PFSK-1 (cell line): ENCODE results near the gene THOP1.

Source experiments
- FOXP2 ChIP-seq: optimal IDR thresholded peaks from 2 replicates; pipeline ENCODE3; 2011; ENCODE audit warnings: borderline replicate concordance, control low read depth, inconsistent platforms; ENCODE audit not compliant: insufficient read depth; ENCODE audit errors: extremely low read length, extremely low read depth
- POLR2AphosphoS5 ChIP-seq: IDR thresholded peaks from 2 replicates; pipeline ENCODE4 v1.6.1; 2012; ENCODE audit warnings: low read depth, mild to moderate bottlenecking, control low read depth, low read length, moderate library complexity
- SIN3A ChIP-seq: IDR thresholded peaks from 2 replicates; pipeline ENCODE4 v1.6.1; 2012; ENCODE audit warnings: mild to moderate bottlenecking, low read length, moderate library complexity, borderline replicate concordance; ENCODE audit not compliant: insufficient read depth
- TAF1 ChIP-seq: IDR thresholded peaks from 2 replicates; pipeline ENCODE4 v1.6.1; 2012; ENCODE audit warnings: low read length, control low read depth, borderline replicate concordance; ENCODE audit not compliant: insufficient read depth
- TF ChIP-seq, protein P1 (sequence below), 2 experiments: IDR thresholded peaks; 2 replicates each; pipeline versions ENCODE4 v1.6.1 to v1.8.0; 2011 to 2012; ENCODE audit warnings: low read depth in 2 of 2, low read length in 2 of 2, control low read depth in 1 of 2, inconsistent platforms in 1 of 2, mild to moderate bottlenecking in 1 of 2, moderate library complexity in 1 of 2; ENCODE audit not compliant: insufficient read depth in 1 of 2

Gene THOP1

DNA sequence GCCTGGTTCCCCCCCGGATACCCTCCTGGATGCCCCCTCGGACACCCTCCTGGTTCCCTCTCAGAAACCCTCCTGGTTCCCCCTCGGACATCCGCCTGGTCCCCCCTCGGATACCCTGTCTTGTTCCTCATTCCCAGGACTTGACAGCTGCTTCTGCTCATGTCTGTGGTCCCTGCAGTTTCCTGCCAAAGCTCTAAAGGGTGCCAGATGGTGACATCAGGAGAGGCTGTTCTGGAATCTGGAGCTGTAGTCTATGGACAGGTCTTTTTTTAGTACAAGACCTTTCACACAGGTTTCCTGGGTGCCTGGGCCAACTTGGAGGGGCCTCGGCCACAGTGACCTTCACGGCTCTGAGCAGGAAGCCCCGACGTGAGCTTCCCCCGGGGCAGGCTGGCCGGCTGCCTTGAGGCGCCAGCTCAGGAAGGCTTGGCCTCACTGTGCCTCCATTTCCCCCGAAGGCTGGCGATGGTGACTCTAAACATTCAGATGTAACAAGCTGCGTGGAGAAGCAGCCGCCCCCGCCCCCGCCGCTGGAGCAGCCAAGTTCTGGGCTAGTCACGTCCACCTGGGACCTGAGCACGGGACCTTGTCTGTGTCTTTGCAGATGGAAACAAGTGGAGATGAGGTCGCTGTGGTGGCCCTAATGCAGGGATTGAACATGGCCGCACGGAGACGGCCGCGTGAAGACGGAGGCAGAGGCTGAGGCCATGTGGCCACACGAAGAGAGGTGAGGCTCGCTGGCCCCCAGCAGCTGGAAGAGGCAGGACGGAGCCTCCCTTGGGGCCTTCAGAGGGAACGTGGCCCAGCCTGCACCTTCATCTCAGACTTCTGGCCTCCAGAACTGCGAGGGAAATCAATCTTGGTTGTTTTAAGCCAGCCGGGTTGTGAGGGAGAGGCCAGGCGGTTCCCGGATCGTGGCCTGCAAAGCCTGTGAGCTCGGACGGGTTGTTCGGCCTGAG, 15.0 kb upstream of the THOP1 start:
- TF ChIP-seq TAF1 = no peak
- TF ChIP-seq SIN3A = no peak
- TF ChIP-seq POLR2AphosphoS5 = no peak
- TF ChIP-seq, protein P1, sequence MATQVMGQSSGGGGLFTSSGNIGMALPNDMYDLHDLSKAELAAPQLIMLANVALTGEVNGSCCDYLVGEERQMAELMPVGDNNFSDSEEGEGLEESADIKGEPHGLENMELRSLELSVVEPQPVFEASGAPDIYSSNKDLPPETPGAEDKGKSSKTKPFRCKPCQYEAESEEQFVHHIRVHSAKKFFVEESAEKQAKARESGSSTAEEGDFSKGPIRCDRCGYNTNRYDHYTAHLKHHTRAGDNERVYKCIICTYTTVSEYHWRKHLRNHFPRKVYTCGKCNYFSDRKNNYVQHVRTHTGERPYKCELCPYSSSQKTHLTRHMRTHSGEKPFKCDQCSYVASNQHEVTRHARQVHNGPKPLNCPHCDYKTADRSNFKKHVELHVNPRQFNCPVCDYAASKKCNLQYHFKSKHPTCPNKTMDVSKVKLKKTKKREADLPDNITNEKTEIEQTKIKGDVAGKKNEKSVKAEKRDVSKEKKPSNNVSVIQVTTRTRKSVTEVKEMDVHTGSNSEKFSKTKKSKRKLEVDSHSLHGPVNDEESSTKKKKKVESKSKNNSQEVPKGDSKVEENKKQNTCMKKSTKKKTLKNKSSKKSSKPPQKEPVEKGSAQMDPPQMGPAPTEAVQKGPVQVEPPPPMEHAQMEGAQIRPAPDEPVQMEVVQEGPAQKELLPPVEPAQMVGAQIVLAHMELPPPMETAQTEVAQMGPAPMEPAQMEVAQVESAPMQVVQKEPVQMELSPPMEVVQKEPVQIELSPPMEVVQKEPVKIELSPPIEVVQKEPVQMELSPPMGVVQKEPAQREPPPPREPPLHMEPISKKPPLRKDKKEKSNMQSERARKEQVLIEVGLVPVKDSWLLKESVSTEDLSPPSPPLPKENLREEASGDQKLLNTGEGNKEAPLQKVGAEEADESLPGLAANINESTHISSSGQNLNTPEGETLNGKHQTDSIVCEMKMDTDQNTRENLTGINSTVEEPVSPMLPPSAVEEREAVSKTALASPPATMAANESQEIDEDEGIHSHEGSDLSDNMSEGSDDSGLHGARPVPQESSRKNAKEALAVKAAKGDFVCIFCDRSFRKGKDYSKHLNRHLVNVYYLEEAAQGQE (IDR thresholded peaks at IDR 0.05; ENCODE audit: insufficient read depth in 1 of 2, low read depth in 2 of 2, low read length in 2 of 2) = no peak
- TF ChIP-seq FOXP2 = no peak

DNA sequence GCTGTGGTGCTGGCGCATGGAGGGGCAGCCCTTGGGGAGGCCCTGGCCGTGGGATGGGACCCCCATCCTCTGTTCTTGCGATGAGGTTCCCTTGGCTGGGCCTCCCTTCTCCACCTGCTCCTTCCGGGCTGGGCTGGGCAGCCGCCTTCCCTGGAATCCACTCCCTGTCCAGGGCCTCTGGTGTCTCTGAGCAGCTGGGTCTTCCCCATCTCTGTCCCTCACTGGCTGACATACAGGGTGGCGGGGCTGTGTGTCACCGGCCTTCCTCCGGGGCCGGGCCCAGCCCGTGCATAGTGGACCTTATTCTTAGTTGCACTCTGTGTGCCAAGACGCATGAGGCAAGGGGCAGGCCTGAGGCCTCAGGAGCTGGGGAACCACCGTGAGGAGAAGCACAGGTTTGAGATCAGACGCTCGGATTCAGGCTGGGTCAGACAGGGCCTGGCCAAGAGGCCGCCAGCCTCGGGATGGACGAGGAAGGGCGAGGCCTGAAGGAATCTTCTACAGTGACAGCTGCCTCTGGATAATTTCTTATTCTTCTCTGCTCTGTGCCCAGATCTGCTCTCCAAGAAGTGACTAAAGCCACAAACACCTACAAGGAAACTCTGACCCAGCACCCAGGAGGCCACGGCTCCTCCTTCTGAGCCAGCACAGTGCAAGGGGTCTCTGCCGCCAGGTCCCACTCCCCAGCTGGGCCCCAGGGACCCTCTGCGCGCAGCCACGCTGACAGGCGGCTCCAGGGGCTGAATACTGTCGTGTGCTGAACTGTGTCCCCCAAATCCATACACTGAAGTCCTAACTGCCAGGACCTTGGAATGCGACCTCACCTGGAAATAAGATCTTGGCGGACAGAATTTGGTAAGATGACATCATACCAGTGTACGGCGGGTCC, 13.3 kb upstream of the THOP1 start:
- TF ChIP-seq TAF1 (no peak), SIN3A (no peak), POLR2AphosphoS5 (no peak), FOXP2 (no peak)
- TF ChIP-seq, protein P1 (IDR thresholded peaks at IDR 0.05; ENCODE audit: insufficient read depth in 1 of 2, low read depth in 2 of 2, low read length in 2 of 2) = no peak

DNA sequence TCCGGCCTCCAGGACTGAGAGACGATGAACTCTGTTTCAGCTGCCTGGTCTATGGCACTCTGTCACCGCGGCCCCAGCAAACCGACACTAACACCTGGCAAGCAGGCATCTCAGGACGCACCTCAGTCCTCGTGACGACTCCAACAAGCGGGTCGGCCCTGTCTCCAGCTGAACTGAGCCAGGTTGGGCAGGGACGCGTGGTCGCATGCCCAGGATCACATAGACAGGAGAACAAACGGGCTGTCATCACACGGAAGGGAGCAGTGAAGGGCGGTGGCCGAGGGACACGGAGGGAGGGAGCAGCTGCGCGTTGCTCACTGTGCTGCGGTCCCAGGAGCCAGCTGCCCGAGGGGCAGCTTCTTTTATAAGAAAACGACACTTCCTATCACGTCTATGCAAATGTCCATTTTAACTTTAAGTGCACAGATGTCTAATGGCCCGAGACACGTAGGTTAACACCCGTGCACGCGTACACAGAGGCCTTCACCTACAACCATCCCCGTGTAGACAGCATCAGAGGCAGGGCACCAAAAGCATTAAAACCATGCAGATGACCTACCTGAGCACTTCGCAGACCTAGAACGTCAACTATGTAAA, 11.1 kb upstream of the THOP1 start:
- TF ChIP-seq FOXP2 (no peak), POLR2AphosphoS5 (no peak), TAF1 (no peak), SIN3A (no peak)
- TF ChIP-seq, protein P1 (IDR thresholded peaks at IDR 0.05; ENCODE audit: insufficient read depth in 1 of 2, low read depth in 2 of 2, low read length in 2 of 2) = no peak

DNA sequence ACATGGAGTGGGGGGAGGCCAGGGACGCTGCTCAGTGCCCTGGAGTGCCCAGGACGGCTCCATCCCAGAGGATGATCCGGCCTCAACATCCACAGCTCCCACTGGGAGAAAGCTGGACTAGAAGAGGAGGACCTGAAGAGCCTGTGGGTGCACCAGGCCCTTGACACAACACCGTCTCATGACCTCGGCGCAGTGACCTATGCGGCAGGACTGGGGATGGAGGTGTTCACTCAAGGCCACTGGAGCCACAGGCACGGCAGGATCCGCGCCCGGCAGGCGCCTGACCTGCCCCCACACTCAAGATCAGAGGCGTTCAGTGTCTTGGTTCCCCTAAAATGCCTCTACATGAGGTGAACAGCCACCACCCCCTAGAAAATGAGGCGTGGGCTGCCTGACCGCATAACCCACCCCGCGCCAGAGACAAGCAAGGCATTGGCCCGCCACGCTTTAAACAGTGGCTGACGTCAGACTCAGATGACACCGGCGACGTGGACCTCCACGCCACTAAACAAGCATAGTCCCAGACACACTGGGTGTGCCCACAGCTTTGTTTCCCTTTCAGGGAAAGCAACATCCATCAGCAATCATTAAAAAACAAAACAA, 10.2 kb upstream of the THOP1 start:
- TF ChIP-seq POLR2AphosphoS5 = no peak
- TF ChIP-seq, protein P1 (IDR thresholded peaks at IDR 0.05; ENCODE audit: insufficient read depth in 1 of 2, low read depth in 2 of 2, low read length in 2 of 2) = no peak
- no peak for TF ChIP-seq FOXP2
- no peak for TF ChIP-seq TAF1
- no peak for TF ChIP-seq SIN3A
